GM12872 (cell line): ENCODE results near the gene EDN1.

Source experiments
- TF ChIP-seq, protein P1 (sequence below): IDR thresholded peaks from 3 replicates; pipeline ENCODE4 v1.5.1; 2011; ENCODE audit warnings: low read depth, mild to moderate bottlenecking, low read length, moderate library complexity; ENCODE audit not compliant: insufficient read depth

Gene EDN1

DNA sequence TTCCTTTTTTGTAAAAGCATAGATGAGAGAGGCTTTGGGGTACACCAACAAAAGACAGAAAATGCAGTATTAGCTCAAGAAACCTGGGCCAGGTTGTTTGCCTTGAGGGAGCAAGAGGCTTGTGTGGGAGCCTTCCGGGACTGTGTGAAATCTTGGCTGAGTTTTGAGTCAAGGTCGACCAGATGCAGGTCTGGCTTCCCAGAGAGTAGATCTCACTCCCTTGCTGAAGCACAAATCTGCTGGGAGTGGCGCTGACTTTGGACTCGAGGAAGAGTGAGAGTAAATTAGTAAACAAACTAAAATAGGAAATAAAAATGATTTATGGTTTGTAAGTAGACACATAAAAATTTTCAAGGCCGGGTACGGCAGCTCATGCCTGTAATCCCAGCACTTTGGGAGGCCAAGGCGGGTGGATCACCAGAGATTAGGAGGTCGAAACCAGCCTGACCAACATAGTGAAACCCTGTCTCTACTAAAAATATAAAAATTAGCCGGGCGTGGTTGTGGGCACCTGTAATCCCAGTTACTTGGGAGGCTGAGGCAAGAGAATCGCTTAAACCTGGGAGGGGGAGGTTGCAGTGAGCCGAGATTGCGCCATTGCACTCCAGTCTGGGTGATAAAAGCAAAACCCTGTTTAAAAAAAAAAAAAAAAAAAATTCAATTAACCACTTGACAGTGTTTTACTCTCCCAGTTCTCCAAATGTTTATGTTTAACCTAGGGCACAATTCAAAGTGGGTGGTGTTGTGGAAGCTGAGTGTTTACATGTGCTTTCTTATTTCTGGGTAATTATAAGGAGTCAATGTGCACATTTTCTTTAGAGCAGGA is 27.7 kb upstream of the EDN1 start:
- TF ChIP-seq, protein P1, sequence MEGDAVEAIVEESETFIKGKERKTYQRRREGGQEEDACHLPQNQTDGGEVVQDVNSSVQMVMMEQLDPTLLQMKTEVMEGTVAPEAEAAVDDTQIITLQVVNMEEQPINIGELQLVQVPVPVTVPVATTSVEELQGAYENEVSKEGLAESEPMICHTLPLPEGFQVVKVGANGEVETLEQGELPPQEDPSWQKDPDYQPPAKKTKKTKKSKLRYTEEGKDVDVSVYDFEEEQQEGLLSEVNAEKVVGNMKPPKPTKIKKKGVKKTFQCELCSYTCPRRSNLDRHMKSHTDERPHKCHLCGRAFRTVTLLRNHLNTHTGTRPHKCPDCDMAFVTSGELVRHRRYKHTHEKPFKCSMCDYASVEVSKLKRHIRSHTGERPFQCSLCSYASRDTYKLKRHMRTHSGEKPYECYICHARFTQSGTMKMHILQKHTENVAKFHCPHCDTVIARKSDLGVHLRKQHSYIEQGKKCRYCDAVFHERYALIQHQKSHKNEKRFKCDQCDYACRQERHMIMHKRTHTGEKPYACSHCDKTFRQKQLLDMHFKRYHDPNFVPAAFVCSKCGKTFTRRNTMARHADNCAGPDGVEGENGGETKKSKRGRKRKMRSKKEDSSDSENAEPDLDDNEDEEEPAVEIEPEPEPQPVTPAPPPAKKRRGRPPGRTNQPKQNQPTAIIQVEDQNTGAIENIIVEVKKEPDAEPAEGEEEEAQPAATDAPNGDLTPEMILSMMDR: no peak

DNA sequence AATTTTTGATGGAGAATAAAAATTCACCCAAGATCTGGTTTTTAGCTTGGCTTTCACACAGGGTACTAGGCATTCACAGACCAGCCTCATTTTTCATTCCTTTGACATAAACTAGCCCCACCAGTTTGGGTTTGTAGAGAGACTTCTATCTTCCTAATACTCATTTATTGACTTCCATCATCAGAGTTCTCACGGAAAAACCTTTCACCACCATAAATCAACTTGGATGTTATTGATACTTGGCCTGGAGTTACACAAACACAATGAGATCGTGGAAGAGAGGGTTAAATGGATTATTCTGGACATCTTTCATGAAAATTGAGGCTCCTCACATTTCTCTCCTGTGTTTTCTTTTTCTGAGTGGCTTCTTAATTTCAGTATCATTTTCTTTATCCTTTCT is 26.8 kb upstream of the EDN1 start:
- TF ChIP-seq, protein P1: no peak

DNA sequence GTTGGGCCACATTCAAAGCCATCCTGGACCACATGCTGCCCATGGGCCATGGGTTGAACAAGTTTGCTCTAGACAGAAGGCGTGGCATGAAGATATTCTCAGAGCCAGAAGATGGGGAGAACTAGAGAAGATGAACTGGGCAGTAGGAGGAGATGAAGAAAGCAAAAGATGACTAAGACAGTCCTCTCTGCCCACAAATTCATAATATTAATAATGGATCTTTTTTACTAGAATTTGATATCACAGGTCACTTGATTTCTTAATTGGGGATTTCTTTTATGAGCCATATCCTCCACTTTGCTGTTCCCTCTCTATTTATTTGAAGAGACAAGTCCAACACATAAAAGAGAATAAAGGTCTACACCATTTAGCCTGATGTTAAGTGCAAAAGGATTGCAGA is 25.5 kb upstream of the EDN1 start:
- TF ChIP-seq, protein P1: no peak

DNA sequence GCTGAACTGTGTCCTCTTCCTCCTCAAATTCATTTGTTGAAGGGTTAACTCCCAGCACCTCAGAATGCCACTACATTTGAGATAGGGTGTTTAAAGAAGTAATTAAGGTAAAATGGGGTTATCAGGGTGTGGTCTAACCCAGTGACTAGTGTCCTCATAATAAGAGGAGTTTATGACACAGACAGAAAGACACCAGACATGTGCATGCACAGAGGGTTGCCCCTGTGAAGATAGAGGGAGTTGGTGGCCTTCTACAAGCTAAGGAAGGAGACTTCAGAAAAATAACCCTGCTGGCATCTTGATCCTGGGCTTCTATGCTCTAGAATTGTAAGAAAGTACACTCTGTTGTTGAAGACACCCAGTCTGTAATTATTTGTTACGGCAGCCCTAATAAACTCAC is 24.9 kb upstream of the EDN1 start:
- TF ChIP-seq, protein P1: no peak

DNA sequence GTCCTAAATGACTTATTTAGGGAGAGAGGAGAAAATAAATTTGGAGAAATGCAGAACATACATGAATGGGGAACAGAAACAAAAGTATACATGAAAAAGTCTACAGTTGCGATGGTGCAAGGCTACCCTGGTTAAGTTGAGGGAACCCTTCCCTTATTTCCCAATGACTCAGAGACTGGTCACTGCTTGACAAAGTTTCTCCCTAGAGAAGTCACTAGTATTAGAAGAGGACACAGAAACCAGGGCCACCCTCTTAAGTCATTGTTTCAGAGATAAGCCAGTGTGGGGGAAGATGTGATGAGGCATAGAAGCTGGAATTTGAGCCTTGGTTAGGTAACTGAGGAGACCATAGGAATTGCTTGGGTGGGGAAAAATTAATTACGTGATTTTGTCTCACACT is 24.4 kb upstream of the EDN1 start:
- TF ChIP-seq, protein P1: no peak

DNA sequence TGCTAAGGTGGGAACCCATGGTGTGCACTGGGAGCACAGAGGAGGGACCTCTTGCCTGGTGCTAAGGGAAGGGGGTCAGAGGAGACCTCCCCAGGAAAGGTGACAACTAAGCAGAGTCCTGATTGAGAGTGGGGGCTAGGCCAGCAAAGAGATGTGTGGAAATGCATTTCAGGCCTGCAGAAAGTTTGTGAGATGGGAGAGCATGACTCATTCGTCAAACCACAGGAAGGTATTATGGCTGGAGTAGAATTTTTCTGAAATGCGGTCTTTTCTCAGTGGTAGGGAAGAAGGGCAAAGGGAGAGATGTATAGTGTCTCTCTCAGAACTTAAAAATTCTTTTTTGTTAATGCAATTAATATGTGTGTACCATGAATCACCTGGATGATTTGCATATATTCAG is 23.6 kb upstream of the EDN1 start:
- TF ChIP-seq, protein P1: no peak

DNA sequence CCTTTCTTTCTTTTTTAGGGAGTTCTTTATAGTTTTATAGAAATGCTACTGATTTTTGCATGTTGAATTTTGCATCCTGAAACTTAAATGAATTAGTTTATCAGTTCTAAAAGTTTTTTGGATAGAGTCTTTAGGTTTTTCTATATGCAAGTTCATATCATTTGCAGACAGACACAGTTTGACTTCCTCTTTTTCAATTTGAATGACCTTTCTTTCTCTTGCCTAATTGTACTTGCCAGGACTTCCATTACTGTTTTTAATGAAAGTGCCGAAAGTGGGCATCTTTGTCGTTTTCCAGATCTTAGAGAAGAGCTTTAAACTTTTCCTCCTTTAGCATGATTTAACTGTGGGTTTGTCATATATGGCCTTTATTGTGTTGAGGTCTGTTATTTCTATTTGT is 21.1 kb upstream of the EDN1 start:
- TF ChIP-seq, protein P1: no peak
